Upper lobe of right lung (tissue), 1 donor: ENCODE results near the gene SLC35A4. TPM values are rescaled to one million over a fixed set of nuclear protein-coding genes. Genes with fewer than 3 reads are reported as not detected.

Experiments used
- ATAC-seq: fragments of 200-7000 bp; cut with Tn5 transposase; one replicate; pipeline ENCODE4 v1.9.1; 2020; ENCODE audit warnings: mild to moderate bottlenecking, moderate library complexity
- DNase-seq: peaks from one replicate; pipeline ENCODE4 v3.0.0-alpha.2; 2020
- H3K27ac ChIP-seq: fragments of 200-600 bp; one replicate; pipeline ENCODE4 v1.8.0; 2022
- H3K27me3 ChIP-seq: fragments of 200-600 bp; one replicate; pipeline ENCODE4 v1.8.0; 2022; ENCODE audit warnings: mild to moderate bottlenecking
- H3K36me3 ChIP-seq: fragments of 200-600 bp; one replicate; pipeline ENCODE4 v1.8.0; 2022
- H3K4me1 ChIP-seq: fragments of 200-600 bp; one replicate; pipeline ENCODE4 v1.8.0; 2022
- H3K4me3 ChIP-seq: fragments of 200-600 bp; one replicate; pipeline ENCODE4 v1.8.0; 2022; ENCODE audit warnings: mild to moderate bottlenecking
- H3K9me3 ChIP-seq: fragments of 200-600 bp; one replicate; pipeline ENCODE4 v1.8.0; 2022
- CTCF ChIP-seq: fragments of 200-600 bp; IDR thresholded peaks from one replicate; pipeline ENCODE4 v1.8.0; 2022; ENCODE audit warnings: antibody characterized with exemption
- intact Hi-C: fragments of 100-400 bp; cut with DNase I; formaldehyde crosslinking; loops from one replicate; pipeline ENCODE4 v1.11.0; 2022
- total RNA-seq: library from RNA; stranded (reverse); fragmentation: NEBNext Ultra II Directional; extraction: Animal tissue kit (Norgen Biotek cat#: 25700); gene quantifications from one replicate; pipeline ENCODE4 v1.2.1, GENCODE V29; 2021
- donor health status: DM: no; HTN: yes; CAD: no; lungs with severe emphysema.

Gene SLC35A4
- total RNA-seq, 1 donor from 2014 or later: 89.4 TPM

GRCh38 chr5:140549237-140550144 is 15.1 kb upstream of the SLC35A4 start:
- ATAC-seq (peak; percentile 27), DNase-seq (no peak)
- Histone ChIP-seq H3K36me3 (peaks cover 60% of the 10 kb centered on the region), H3K4me1 (peaks cover 36% of the 10 kb centered on the region), H3K27ac (peak overlapping the region; percentile 97), H3K4me3 (no peak overlapping the region), H3K9me3 (no peaks in the 10 kb centered on the region), H3K27me3 (no peaks in the 10 kb centered on the region)
- no peak for TF ChIP-seq CTCF
- intact Hi-C loops: no loop called here

- H3K4me1 ChIP-seq: peaks cover 38% of the 10 kb centered on the region
- H3K27me3 ChIP-seq: no peaks in the 10 kb centered on the region
- ATAC-seq: no peak
- no peaks in the 10 kb centered on the region for H3K9me3 ChIP-seq
- peak overlapping the region; percentile 97 for H3K27ac ChIP-seq
- peaks cover 50% of the 10 kb centered on the region for H3K36me3 ChIP-seq
- TF ChIP-seq CTCF: no peak
- DNase-seq: no peak
- H3K4me3 ChIP-seq: no peak overlapping the region
- intact Hi-C loops: no loop called here
Observed at GRCh38 chr5:140550147-140551079, 14.2 kb upstream of the SLC35A4 start.

- no peak for TF ChIP-seq CTCF
- Histone ChIP-seq H3K27me3 (no peaks in the 10 kb centered on the region), H3K9me3 (no peaks in the 10 kb centered on the region), H3K36me3 (peaks cover 49% of the 10 kb centered on the region), H3K4me3 (no peak overlapping the region), H3K27ac (no peak overlapping the region), H3K4me1 (peaks cover 46% of the 10 kb centered on the region)
- no peak for ATAC-seq
- no peak for DNase-seq
- intact Hi-C loops: no loop called here
Observed at GRCh38 chr5:140551872-140552271, 12.8 kb upstream of the SLC35A4 start.

GRCh38 chr5:140553657-140554056 is 11.0 kb upstream of the SLC35A4 start:
- ATAC-seq: no peak
- Histone ChIP-seq H3K4me1 (peaks cover 38% of the 10 kb centered on the region), H3K36me3 (peaks cover 49% of the 10 kb centered on the region), H3K9me3 (no peaks in the 10 kb centered on the region), H3K27me3 (no peaks in the 10 kb centered on the region), H3K4me3 (no peak overlapping the region), H3K27ac (no peak overlapping the region)
- no peak for TF ChIP-seq CTCF
- intact Hi-C loops: no loop called here
- DNase-seq: no peak

- DNase-seq (no peak), ATAC-seq (no peak)
- no peak overlapping the region for H3K27ac ChIP-seq
- TF ChIP-seq CTCF: no peak
- H3K9me3 ChIP-seq: no peaks in the 10 kb centered on the region
- H3K4me3 ChIP-seq: no peak overlapping the region
- H3K4me1 ChIP-seq: peaks cover 30% of the 10 kb centered on the region
- no peaks in the 10 kb centered on the region for H3K27me3 ChIP-seq
- H3K36me3 ChIP-seq: peaks cover 42% of the 10 kb centered on the region
- intact Hi-C loops: no loop called here
Observed at GRCh38 chr5:140554454-140554853, 10.2 kb upstream of the SLC35A4 start.
